Neural cell (in vitro differentiated cells): ENCODE measurements around the gene ATP1B1.

Source experiments
- CTCF ChIP-seq: fragments of 450-650 bp; IDR thresholded peaks from 2 replicates; pipeline ENCODE4 v1.5.1; 2014; ENCODE audit warnings: antibody characterized with exemption, mild to moderate bottlenecking, moderate library complexity; ENCODE audit not compliant: poor library complexity, severe bottlenecking
- EP300 ChIP-seq: fragments of 450-650 bp; conservative IDR thresholded peaks from 2 replicates; pipeline ENCODE4 v1.6.1; 2014; ENCODE audit warnings: antibody characterized with exemption, mild to moderate bottlenecking, moderate library complexity; ENCODE audit not compliant: poor library complexity, severe bottlenecking
- EZH2 ChIP-seq: fragments of 200-600, 300-800 bp; shearing (Covaris generic), sonication (generic); IDR thresholded peaks from 2 replicates; pipeline ENCODE4 v1.6.1; 2014; ENCODE audit warnings: antibody characterized with exemption, low read length, borderline replicate concordance, mild to moderate bottlenecking; ENCODE audit not compliant: insufficient read depth, poor library complexity, severe bottlenecking
- POLR2AphosphoS5 ChIP-seq: IDR thresholded peaks from 2 replicates; pipeline ENCODE4 v1.6.1; 2012
- RAD21 ChIP-seq: fragments of 450-650 bp; conservative IDR thresholded peaks from 2 replicates; pipeline ENCODE4 v1.6.1; 2014; ENCODE audit warnings: antibody characterized with exemption, mild to moderate bottlenecking, moderate library complexity

GRCh38 chr1:169089776-169090175 lies 16.7 kb upstream of the ATP1B1 start:
- no peak for TF ChIP-seq EP300
- no peak for TF ChIP-seq CTCF
- TF ChIP-seq EZH2 = no peak
- no peak for TF ChIP-seq POLR2AphosphoS5
- TF ChIP-seq RAD21 = no peak
